Stimulated activated CD4-positive, alpha-beta T cell treated with anti-CD3 and anti-CD28 coated beads, Interleukin-4, amount 100 ng/mL, for 4 hours (primary cell): Measurements from ENCODE around the gene KCNJ15.
A peak's percentile ranks its signal among the peaks of the same experiment; 100 is the strongest.

ENCODE experiments used
- DNase-seq, 2 experiments: peaks; one replicate each; pipeline ENCODE4 v3.0.0-alpha.2; 2020

The KCNJ15 gene

GRCh38 chr21:38329162-38329561 is 72.4 kb downstream of the KCNJ15 start:
- DNase-seq = no peak

GRCh38 chr21:38330666-38331065 is 73.9 kb downstream of the KCNJ15 start:
- no peak for DNase-seq

GRCh38 chr21:38333301-38334272 is 76.8 kb downstream of the KCNJ15 start:
- no peak for DNase-seq

- DNase-seq = no peak
These were observed 78.1 kb downstream of the KCNJ15 start for GRCh38 chr21:38334866-38335265.

- no peak for DNase-seq
These were observed 81.0 kb downstream of the KCNJ15 start for GRCh38 chr21:38337793-38338192.

- no peak for DNase-seq
These were observed 83.3 kb downstream of the KCNJ15 start for GRCh38 chr21:38340131-38340530.

GRCh38 chr21:38341546-38342012 is 84.8 kb downstream of the KCNJ15 start:
- no peak for DNase-seq

- DNase-seq = no peak
These were observed 85.9 kb downstream of the KCNJ15 start for GRCh38 chr21:38342739-38343138.

- no peak for DNase-seq
These were observed 86.9 kb downstream of the KCNJ15 start for GRCh38 chr21:38343691-38344090.

GRCh38 chr21:38346286-38346685 is 89.5 kb downstream of the KCNJ15 start:
- DNase-seq = no peak

- DNase-seq = no peak
These were observed 92.4 kb downstream of the KCNJ15 start for GRCh38 chr21:38349111-38349746.

- no peak for DNase-seq
These were observed 93.2 kb downstream of the KCNJ15 start for GRCh38 chr21:38349977-38350376.

GRCh38 chr21:38350684-38351083 is 93.9 kb downstream of the KCNJ15 start:
- no peak for DNase-seq

- DNase-seq = no peak
These were observed 94.6 kb downstream of the KCNJ15 start for GRCh38 chr21:38351176-38351959.

GRCh38 chr21:38351961-38352521 is 95.2 kb downstream of the KCNJ15 start:
- DNase-seq = no peak

- DNase-seq = peak in 1 of 2 experiments; percentile 25
These were observed 95.9 kb downstream of the KCNJ15 start for GRCh38 chr21:38352536-38353219.

GRCh38 chr21:38354231-38354630 is 97.4 kb downstream of the KCNJ15 start:
- no peak for DNase-seq

GRCh38 chr21:38354746-38355145 is 98.0 kb downstream of the KCNJ15 start:
- DNase-seq = no peak

GRCh38 chr21:38355353-38355752 is 98.6 kb downstream of the KCNJ15 start:
- no peak for DNase-seq

GRCh38 chr21:38355992-38356781 is 99.4 kb downstream of the KCNJ15 start:
- peak; percentile 58 to 77 for DNase-seq
